Keratinocyte (primary cell): ENCODE measurements around the gene CLRN1. TPM values are rescaled to one million over a fixed set of nuclear protein-coding genes. Genes with fewer than 3 reads are reported as not detected.

Source experiments
- DNase-seq: peaks from one replicate; pipeline ENCODE4 v3.0.0-alpha.2; 2011; ENCODE audit warnings: low read depth, missing footprints, low spot score
- FAIRE-seq: peaks from 2 replicates; lab custom pipeline; 2011; peaks lifted over from hg19 to GRCh38; lab: Jason Lieb, UNC
- H2AFZ ChIP-seq: 2 replicates; pipeline ENCODE4 v1.6.0; 2012; ENCODE audit warnings: low read length, control low read depth, inconsistent platforms; ENCODE audit not compliant: control insufficient read depth
- H3K27ac ChIP-seq: 2 replicates; pipeline ENCODE4 v1.5.1; 2011; ENCODE audit warnings: low read length; ENCODE audit not compliant: control insufficient read depth, insufficient read depth
- H3K27me3 ChIP-seq: 3 replicates; pipeline ENCODE4 v1.6.0; 2011; ENCODE audit warnings: low read length; ENCODE audit not compliant: control insufficient read depth, insufficient read depth; ENCODE audit errors: extremely low read depth
- H3K36me3 ChIP-seq, 2 experiments: 2 replicates in 1 of 2; 3 replicates in 1 of 2; pipeline ENCODE4 v1.5.1; 2011; ENCODE audit warnings: low read length in 2 of 2, mild to moderate bottlenecking in 1 of 2; ENCODE audit not compliant: control insufficient read depth in 2 of 2, insufficient read depth in 2 of 2; ENCODE audit errors: extremely low read depth in 1 of 2
- H3K4me1 ChIP-seq: 3 replicates; pipeline ENCODE4 v1.5.1; 2011; ENCODE audit warnings: low read length; ENCODE audit not compliant: control insufficient read depth, insufficient read depth; ENCODE audit errors: extremely low read depth
- H3K4me2 ChIP-seq: 3 replicates; pipeline ENCODE4 v1.6.0; 2011; ENCODE audit warnings: low read depth, low read length; ENCODE audit not compliant: control insufficient read depth, insufficient read depth; ENCODE audit errors: extremely low read depth
- H3K4me3 ChIP-seq, 3 experiments: fragments of 200-600 bp in 1 of 3; sonication (generic) in 1 of 3; 2 replicates in 2 of 3; 3 replicates in 1 of 3; pipeline ENCODE4 v1.5.1; 2011 to 2016; ENCODE audit warnings: low read length in 3 of 3, mild to moderate bottlenecking in 3 of 3, control low read depth in 2 of 3, inconsistent platforms in 1 of 3, low read depth in 1 of 3, mixed read lengths in 1 of 3, mixed run types in 1 of 3, moderate library complexity in 1 of 3; ENCODE audit not compliant: control insufficient read depth in 2 of 3, insufficient read depth in 2 of 3; ENCODE audit errors: extremely low read depth in 1 of 3
- H3K79me2 ChIP-seq: 2 replicates; pipeline ENCODE4 v1.6.0; 2012; ENCODE audit warnings: low read length; ENCODE audit not compliant: control insufficient read depth, insufficient read depth
- H3K9ac ChIP-seq: 3 replicates; pipeline ENCODE4 v1.6.0; 2011; ENCODE audit warnings: low read length; ENCODE audit not compliant: control insufficient read depth, insufficient read depth; ENCODE audit errors: extremely low read depth
- H3K9me1 ChIP-seq: 3 replicates; pipeline ENCODE4 v1.6.0; 2011; ENCODE audit warnings: low read length; ENCODE audit not compliant: control insufficient read depth, insufficient read depth; ENCODE audit errors: extremely low read depth
- H3K9me3 ChIP-seq: 2 replicates; pipeline ENCODE4 v1.5.1; 2012; ENCODE audit warnings: low read depth, low read length; ENCODE audit not compliant: control insufficient read depth
- H4K20me1 ChIP-seq: 3 replicates; pipeline ENCODE4 v1.6.0; 2011; ENCODE audit warnings: low read length; ENCODE audit not compliant: control insufficient read depth, insufficient read depth; ENCODE audit errors: extremely low read depth
- CTCF ChIP-seq, 3 experiments: IDR thresholded peaks in 1 of 3; conservative IDR thresholded peaks in 1 of 3; optimal IDR thresholded peaks in 1 of 3; 2 replicates in 2 of 3; 3 replicates in 1 of 3; pipeline versions ENCODE3 to v1.5.1; 2011; ENCODE audit warnings: low read length in 3 of 3, mild to moderate bottlenecking in 3 of 3, moderate library complexity in 2 of 3, control low read depth in 1 of 3, inconsistent platforms in 1 of 3; ENCODE audit not compliant: insufficient read depth in 2 of 3; ENCODE audit errors: extremely low read depth in 1 of 3
- EZH2 ChIP-seq: IDR thresholded peaks from one replicate; pipeline ENCODE4 v1.6.1; 2012; ENCODE audit warnings: inconsistent platforms, mild to moderate bottlenecking, low read length, moderate library complexity
- dilution Hi-C: fragments of 300-500 bp; cut with MboI; formaldehyde crosslinking; loops from one replicate; pipeline ENCODE4 v1.7.0; 2020; ENCODE audit warnings: low sequenced_read_pairs; ENCODE audit not compliant: extremely low pct_ligation_motif_present
- polyA plus RNA-seq, 5 experiments: library from polyadenylated mRNA; depleted of rRNA in 3 of 5; stranded (reverse) in 3 of 5; stranded (forward) in 1 of 5; unstranded in 1 of 5; fragments of >200 nt; gene quantifications; 1 replicate in 1 of 5; 2 replicates in 3 of 5; 3 replicates in 1 of 5; pipeline versions ENCODE4 v1.2.1 to v1.2.3, GENCODE V29; 2011 to 2012; ENCODE audit warnings: missing spikeins in 2 of 5, low read depth in 1 of 5, low replicate concordance in 1 of 5

CLRN1 gene
- polyA plus RNA-seq, 1 donor (not counting 4 experiments of a cell fraction or from before 2014, with no cell fraction given), result not detected

- no peaks in the 10 kb centered on the region for H3K9me3 ChIP-seq
- H3K36me3 ChIP-seq, result no peaks in the 10 kb centered on the region
- H3K27me3 ChIP-seq, result peaks cover 7% of the 10 kb centered on the region
- no peak overlapping the region for H2AFZ ChIP-seq
- no peak for TF ChIP-seq EZH2
- no peak for TF ChIP-seq CTCF (optimal IDR thresholded peaks at IDR 0.05 in 1 of 3, IDR thresholded peaks at IDR 0.05 in 1 of 3, conservative IDR thresholded peaks at IDR 0.05 in 1 of 3; ENCODE audit: extremely low read depth in 1 of 3, insufficient read depth in 2 of 3, low read length in 3 of 3)
- DNase-seq (no peak), FAIRE-seq (no peak)
- no peak overlapping the region for H3K4me3 ChIP-seq
- H4K20me1 ChIP-seq, result no peaks in the 10 kb centered on the region
- H3K79me2 ChIP-seq, result no peaks in the 10 kb centered on the region
- no peaks in the 10 kb centered on the region for H3K4me1 ChIP-seq
- no peak overlapping the region for H3K9ac ChIP-seq
- no peak overlapping the region for H3K4me2 ChIP-seq
- dilution Hi-C loops, result no loop called here
- no peaks in the 10 kb centered on the region for H3K9me1 ChIP-seq
- H3K27ac ChIP-seq, result no peak overlapping the region
Observed at GRCh38 chr3:150984066-150984465, 11.5 kb upstream of the CLRN1 start.

DNA sequence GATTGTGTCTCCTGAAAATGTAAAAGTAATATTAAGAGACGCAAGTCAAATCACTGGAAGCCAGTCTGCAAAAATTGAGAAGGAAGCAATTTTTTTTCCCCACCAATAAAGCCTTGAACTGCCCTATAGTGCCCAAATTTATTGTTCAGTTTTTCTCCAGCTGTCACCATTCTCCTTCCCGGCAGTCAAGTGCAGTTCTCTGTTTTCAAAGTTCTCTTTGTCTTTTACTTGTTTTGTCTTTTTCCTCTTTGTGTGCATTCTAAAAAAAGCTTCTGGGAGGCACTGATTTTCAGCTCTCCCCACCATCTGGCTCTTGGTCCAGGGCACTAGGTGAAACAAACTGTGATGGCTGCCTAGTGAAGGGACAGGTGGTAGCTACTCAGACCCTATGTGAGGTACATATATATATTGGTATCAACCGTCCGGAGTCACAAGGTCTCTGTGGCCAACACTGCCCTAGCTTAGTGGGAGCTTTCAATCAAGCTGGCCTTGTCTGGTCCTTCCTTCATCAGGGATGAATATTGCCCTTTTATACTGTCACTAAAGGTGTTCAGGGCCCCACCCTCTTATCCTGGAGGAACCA, 6.1 kb upstream of the CLRN1 start:
- no peak overlapping the region for H2AFZ ChIP-seq
- dilution Hi-C loops, result no loop called here
- H4K20me1 ChIP-seq, result no peaks in the 10 kb centered on the region
- peaks cover 8% of the 10 kb centered on the region for H3K27me3 ChIP-seq
- H3K9ac ChIP-seq, result no peak overlapping the region
- H3K27ac ChIP-seq, result no peak overlapping the region
- no peak for TF ChIP-seq EZH2
- no peak overlapping the region for H3K4me3 ChIP-seq
- FAIRE-seq (no peak), DNase-seq (no peak)
- H3K9me1 ChIP-seq, result no peaks in the 10 kb centered on the region
- H3K9me3 ChIP-seq, result no peaks in the 10 kb centered on the region
- no peaks in the 10 kb centered on the region for H3K79me2 ChIP-seq
- no peaks in the 10 kb centered on the region for H3K36me3 ChIP-seq
- no peaks in the 10 kb centered on the region for H3K4me1 ChIP-seq
- no peak overlapping the region for H3K4me2 ChIP-seq

- Histone ChIP-seq H3K9ac (no peak overlapping the region), H3K9me1 (no peaks in the 10 kb centered on the region), H3K27ac (no peak overlapping the region), H3K36me3 (no peaks in the 10 kb centered on the region), H3K79me2 (no peaks in the 10 kb centered on the region), H3K4me3 (no peak overlapping the region), H3K9me3 (no peaks in the 10 kb centered on the region), H3K4me2 (no peak overlapping the region), H2AFZ (no peak overlapping the region), H3K4me1 (peaks cover 3% of the 10 kb centered on the region), H3K27me3 (peaks cover 6% of the 10 kb centered on the region), H4K20me1 (no peaks in the 10 kb centered on the region)
- TF ChIP-seq CTCF (optimal IDR thresholded peaks at IDR 0.05 in 1 of 3, IDR thresholded peaks at IDR 0.05 in 1 of 3, conservative IDR thresholded peaks at IDR 0.05 in 1 of 3; ENCODE audit: extremely low read depth in 1 of 3, insufficient read depth in 2 of 3, low read length in 3 of 3), result no peak
- no peak for TF ChIP-seq EZH2
- FAIRE-seq (no peak), DNase-seq (no peak)
- dilution Hi-C loops, result no loop called here
Observed at GRCh38 chr3:150975992-150976368, 3.5 kb upstream of the CLRN1 start.
